GM19372 (cell line): ENCODE data around the gene LBHD2.

Experiments
- ATAC-seq: cut with Tn5 transposase; IDR thresholded peaks from one replicate; pipeline ENCODE4 v1.9.1; 2021; ENCODE audit warnings: mild to moderate bottlenecking, low read depth, moderate library complexity; ENCODE audit not compliant: unreplicated experiment

LBHD2 gene

DNA sequence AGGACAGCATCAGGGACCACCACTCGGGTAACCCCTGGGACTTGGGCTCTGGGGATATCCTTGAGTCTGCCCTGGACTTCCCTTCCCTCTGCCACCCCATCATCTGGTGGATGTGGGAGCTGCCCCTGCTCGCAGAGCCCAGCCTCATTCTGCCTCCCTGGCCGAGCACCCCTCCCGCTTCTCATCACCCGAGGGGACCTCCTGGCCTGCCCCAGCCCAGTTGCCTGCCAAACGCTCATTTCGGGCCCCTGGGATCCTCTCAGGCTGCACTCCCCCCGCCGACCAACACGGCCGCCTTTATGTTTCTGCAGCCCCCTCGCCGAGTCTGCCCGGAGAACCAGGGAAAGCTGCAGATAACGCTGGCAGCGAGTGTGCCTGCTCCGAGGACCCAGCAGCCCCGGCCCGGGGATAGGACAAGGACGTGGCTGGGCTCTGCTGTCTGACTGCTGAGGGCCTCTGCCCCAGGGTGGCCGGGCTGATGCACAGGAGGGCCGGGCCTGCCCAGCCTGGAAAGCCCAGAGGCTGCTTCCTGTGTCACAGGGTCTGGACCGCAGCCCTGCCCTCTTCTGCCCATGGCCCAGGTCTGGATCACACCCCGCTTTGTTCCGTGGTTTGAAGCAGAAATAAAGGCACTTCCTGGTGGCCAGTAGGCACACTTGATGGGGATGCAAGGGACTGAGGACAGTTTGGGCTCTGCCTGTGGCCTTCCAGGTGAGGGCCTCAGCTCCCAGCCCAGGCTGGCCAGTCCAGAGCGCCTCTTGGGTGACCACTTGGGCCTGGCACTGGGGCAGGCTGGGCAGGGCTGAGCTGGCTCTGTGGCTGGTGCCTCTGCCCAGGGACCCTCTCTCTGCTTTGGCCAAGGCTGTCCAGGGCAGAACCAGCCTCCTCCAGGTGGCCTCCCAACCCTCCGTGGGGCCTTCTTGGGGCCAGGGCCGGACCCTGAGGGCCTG, 5.7 kb downstream of the LBHD2 start:
- ATAC-seq: no peak

GRCh38 chr14:103090481-103091020, 6.5 kb downstream of the LBHD2 start:
- ATAC-seq: no peak

GRCh38 chr14:103091041-103091882, 7.3 kb downstream of the LBHD2 start:
- ATAC-seq: peak; percentile 78

- ATAC-seq: no peak
These were observed 7.8 kb downstream of the LBHD2 start for GRCh38 chr14:103091883-103092222.

DNA sequence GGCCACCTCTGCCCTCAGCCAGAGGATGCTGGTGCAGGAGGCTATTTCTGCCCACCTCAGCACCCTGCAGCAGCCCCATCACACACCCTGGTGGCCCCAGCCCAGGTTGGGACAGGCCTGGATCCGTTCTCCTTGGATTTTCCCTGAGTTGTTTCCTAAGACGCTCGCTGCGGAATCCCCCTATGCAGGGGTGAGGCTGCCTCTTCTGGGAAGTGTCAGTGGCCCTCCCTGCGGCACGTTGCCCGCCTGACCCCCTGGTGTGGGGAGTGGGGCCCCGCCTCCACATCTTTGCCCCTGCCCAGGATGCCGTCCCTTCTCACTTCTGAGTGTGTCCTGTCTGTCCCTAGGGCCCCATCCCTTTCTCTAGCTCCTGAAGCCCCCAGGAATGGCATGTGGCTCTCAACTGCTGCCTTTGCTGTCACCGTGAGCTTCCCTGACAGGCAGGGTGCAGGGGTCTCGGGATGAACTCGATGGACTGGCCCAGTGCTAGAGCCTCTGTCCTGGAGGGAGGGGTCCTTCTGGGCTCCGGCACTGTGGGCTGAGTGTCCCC, 9.9 kb downstream of the LBHD2 start:
- ATAC-seq: no peak

DNA sequence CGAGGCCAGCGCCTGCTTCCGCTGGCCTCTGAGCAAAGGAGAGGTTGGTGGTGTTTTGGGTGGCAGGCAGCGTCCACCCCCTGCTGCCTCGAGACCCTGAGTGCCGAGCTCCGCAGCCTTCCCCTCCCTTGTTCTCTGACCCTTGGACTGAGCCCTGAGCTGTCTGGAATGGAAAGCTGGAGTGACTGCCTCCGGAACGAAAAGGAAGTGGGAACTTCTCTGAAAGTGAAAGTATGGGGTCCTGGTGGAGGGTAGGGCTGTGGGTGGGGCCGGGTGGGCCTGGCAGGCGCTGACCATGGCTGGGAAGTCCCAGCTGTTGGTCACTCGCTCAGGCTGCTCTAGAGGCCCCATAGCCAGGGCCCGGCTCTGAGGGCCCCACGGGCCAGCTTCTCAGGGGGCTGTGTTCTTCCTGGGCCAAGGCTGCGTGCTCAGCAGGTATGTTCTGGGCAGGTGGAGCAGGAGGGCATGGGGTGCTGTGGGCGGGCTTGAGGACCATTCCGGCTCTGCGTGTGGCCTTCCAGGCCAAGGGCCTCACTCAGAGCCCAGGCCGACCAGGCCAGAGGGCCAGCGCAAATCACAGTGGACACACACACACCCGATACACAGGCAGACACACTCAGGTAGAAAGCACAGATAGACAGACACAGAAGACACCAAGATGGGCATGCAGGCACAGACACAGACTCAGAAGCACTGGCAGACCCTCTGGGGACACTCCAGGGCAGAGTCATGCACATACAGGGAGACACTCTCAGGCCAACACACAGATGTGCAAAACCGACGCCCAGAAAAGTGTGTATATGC, 10.6 kb downstream of the LBHD2 start, which contains the start of gene EXOC3L4:
Gene EXOC3L4, plus strand, starts transcription at position 320 of the 804 bp plus-strand sequence. CDS start 5,495 bp downstream, outside the sequence.
- no peak for ATAC-seq

- no peak for ATAC-seq
These were observed 11.3 kb downstream of the LBHD2 start for GRCh38 chr14:103095210-103095778.

GRCh38 chr14:103096387-103096786, 12.4 kb downstream of the LBHD2 start:
- ATAC-seq: no peak

DNA sequence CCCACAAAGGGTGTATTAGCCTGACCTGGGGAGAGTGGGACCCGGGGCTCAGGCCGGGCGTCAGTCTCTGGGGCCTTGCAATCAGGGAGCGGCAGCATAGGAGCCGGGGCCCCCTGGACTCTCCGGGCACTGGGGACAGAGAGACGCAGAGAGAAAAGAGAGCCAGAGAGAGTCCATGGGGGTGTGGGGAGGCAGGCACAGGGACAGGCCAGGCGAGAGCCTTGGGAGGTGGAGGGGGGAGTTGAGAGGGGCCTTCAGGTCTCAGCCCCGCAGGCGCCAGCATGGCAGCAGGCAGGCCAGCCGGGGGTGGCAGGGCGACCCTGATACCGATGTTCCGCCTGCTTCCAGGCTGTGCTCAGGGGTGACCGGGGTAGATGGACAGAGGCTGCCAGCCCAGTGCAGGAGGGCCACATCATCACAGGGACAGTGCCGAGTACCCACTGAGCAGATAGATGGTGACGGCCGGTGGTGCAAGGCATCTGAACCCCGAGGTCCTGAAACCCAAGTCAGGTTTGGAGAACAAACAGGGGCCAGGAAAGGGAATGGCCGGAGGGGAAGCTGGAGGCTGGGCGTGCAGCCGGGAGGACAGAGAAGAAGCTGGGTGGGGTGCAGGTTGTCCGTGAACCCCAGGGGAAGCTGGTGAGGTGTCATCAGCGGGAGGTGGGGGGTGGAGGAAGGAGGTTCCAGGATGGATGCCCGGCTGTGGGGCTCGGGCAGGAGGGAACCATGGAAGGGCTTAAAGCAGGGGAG, 13.4 kb downstream of the LBHD2 start:
- ATAC-seq: no peak

DNA sequence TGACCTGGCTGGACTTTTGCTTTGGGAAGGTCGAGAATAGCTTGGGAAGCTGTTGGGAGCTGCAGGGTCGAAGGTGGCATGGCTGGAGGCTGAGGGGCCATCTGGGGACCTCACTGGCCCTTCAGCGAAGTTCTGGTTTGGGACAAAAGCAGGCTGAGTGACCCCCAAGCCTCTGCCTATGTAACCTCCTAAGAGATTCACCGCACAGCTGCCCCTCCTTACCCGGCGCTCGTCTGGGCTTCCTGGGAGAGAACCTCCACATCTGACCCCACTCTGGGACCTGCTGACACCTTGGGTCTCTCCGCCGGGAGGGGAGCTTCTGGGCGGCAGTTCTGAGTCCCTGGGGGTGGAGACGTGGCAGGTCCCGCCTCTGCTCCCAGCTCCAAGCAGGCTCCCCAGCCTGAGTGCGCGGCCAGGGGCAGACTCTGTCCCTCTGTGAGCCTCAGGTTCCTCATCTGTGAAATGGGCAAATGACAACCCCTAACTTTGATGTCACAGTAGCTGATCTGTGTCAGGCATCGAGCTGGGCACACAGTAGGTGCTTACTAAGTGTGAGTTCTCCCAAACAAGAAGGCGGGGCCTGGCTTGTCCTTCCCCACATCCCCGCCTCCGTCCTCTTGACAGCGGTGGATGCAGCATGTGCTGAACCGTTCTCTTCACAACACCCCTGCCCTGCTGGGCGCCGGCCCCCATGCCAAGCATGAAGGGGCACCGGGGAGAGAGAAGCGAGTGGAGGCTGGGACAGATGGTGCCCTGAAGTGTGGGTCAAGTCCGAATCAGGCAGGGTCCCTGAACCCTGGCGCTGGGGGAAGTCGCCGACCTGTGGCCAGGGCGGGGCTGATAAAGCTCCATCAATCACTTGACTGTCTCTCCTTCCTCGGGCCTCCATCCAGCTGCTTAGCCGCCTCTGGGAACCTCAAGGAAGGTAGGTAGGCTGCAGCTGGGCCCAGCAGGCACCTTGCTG, 14.3 kb downstream of the LBHD2 start:
- no peak for ATAC-seq

DNA sequence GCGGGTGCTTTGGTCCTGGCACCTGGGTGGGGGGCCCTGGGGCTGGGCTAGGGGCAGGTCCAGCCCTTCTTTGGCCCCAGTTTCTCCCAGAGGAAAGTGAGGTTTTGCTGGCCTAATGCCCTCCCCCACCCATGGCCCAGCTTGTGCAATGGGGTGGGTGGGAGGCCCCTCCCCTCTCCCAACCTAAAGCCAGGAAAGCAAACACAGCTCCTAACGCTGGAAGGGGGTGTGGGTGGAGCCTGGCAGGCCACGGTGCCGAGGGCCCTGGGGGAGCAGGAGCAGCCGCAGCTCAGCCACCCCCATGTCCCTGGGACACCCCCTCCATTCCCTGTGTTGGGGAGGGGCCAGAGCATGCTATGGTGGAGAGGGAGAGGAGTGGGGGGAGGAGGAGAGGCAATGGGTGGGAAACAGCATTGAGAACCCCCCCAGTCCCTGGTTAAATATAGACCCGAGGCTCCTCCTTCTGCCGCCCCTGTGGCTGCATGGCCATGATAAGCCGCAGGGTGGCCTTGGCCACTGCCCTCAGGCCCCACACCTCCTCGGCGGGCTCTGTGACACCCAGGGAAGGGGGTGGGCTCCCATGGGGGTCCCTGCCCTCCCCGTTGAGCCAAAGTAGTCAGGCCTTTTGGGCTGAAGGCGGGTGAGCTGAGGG, 15.2 kb downstream of the LBHD2 start:
- ATAC-seq: no peak

DNA sequence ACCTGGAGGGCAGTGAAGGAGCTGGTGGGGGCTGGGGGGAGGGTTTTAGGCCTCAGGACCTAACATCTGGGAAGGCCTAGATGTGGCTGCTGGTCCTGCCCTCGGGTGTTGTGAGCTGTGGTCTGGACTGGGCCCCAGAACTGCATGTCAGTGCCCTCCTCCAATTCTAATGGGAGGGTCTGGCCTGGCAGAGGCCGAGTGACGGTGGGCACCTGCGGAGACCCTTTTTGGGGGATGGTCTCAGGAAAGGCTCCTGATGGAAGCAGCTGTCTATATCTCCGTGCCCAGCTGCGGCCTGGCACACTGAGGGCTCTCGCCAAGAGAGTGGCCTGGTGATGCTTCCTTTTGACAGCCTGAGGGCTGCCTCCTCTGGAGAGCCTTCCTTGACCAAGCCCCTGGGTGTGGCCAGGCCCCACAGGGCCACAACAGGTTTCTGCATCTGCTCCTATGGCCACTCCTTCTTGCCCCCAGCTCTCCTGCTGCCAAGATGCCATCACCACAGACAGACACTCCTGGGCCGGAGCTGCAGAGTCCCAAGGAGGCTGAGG, 15.8 kb downstream of the LBHD2 start:
- no peak for ATAC-seq

DNA sequence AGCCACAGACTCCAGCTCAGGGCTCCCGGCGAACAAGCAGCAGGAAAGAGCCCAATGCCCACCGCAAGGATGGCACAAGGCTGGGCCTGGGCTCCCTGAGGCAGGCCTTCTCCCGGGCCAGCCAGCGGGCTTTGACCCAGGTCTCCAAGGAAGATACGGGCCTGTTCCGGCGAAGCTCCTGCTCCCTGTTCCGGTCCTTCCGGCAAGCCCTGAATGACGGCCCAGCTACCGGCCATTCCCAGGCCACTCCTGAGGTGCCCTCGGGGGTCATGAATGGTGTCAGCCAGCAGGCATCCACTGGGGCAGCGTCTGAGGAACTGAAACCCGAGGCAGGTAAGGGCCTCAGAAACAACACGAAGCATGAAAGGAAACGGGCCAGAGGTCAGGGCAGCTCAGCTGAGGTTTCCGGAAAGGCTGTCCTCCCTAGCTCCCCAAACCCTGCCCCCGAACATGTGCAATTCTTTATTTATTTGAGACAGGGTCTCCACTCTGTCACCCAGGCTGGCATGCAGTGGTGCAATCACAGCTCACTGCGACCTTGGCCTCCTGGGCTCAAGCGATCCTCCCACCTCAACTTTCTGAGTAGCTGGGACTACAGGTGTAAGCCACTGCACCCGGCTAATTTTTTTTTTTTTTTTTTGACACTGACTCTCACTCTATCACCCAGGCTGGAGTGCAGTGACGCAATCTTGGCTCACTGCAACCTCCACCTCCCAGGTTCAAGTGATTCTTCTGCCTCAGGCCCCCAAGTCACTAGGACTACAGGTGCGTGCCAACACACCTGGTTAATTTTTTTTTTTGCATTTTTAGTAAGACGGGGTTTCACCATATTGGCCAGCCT, 16.5 kb downstream of the LBHD2 start:
- no peak for ATAC-seq

DNA sequence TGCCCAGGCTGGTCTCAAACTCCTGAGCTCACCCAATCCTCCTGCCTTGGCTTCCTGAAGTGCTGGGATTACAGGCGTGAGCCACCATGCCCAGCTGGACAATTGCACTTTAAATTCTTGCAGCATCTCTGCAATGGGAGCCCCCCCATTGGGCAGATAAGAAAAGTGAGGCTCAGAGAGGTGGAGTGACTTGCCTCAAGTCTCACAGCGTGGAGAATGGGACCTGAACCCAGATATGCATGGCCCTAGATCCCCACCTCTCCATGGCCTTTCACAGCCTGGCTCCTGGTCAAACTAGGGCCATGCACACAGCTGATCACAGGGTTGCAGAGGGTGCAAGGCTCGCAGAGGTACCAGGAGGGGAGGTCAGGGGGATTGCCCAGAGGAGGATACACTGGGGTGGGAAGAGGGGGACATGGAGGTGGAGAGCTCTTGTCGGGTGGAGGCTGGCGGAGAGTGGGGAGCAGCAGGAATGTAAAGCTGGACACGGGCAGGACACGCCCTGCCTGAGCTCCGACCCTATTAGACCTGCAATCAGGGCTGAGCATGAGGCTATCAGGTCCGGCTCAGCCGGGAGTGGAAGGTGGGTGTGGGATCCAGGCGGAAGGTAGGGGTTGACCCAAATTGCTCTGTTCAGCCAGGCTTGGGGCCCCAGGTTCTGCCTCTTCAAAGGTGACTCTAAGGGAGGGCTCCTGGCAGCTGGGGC, 17.4 kb downstream of the LBHD2 start:
- no peak for ATAC-seq

- ATAC-seq: no peak
These were observed 18.1 kb downstream of the LBHD2 start for GRCh38 chr14:103101963-103102688.
